ENCODE results near the gene SNX10.

Gene SNX10

DNA sequence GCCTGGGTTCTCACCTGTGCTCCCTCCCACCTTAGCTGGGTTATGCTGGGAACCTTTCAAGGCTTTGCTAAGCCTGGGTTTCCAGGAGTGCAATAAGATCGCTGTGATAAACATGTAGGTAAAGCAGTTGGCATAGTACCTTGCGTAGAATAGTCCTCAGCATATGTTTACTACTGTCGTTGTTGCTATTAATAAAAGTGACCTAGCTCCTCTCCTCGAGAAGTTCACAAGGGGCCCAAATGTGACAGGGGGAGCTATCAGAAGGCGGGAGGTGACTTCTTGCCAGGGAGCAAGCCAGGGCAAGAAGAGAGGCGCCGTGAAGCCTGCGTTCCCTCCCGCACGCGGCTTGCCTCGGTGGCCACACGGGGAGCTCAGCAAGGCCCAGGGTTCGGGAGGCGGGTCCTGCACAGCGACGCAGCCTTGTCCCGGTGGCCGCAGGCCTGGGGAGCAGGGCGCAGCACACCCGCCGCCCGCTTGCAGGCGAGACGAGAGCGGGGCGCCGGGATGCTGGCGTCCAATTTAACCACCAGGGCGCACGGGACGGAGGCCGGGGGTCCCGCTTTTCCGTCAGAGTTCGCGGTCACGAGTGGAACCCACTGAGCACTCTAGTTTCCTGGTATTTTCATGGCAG is 106.2 kb downstream of the SNX10 start:
- peak; percentile 7 for DNase-seq (ENCODE audit: extremely low spot score, insufficient read length, low read depth)
- peak; percentile 47 for FAIRE-seq

DNA sequence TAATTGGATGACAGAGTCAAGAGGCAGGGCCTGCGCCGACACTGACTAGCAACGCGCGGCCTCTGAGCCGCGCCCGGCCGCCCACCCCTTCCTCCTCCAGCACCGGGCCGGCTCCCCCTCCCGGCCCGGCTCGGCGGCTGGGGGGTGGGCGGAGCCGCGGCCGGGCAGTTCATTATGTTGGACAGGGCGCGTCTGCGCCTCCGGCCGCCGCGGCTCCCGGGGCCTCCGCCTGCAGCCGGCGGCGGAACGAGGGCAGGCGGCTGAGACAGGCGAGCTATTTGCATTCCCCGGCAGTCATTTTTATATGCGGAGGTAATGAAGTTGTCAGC is 106.7 kb downstream of the SNX10 start:
- peak; percentile 54 for DNase-seq (ENCODE audit: extremely low spot score, insufficient read length, low read depth)
- FAIRE-seq = no peak

DNA sequence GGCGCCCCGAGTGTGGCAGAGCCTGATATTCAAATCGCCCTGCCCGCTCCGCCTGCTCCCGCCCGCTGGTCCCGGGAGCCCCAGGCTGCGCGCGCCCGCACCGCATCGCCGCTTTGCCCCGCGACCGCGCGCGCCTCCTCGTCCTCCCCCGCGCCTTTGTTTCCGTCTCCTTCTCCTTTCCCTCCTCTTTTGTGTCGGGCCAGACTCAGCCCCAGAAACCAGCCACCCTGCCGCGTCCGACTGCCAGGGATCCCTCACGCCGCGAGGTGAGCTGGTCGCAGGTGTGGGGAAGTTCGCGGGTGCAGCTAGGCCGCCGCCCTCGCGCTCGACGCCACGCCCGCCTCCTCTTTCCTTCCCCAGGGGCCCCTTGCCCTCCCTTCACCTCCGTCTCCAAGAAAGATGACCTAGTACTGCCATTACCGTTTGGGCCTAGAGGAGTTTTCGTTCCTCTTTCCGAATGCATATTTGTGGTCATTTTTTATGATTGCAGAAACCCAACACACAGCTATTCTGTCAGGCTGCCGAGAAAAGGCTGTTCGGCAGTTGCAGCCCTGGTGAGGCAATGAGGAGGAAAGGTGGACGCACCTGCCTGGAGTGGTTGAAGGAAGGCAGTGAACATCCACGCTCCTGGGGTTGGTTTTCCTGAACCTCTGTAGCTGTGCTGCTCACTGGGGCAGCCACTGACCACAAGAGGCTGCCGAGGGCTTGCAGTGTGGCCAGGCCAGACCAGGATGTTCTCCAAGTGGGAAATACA is 107.3 kb downstream of the SNX10 start:
- DNase-seq (ENCODE audit: extremely low spot score, insufficient read length, low read depth) (peak; percentile 68), FAIRE-seq (peak; percentile 100)

DNA sequence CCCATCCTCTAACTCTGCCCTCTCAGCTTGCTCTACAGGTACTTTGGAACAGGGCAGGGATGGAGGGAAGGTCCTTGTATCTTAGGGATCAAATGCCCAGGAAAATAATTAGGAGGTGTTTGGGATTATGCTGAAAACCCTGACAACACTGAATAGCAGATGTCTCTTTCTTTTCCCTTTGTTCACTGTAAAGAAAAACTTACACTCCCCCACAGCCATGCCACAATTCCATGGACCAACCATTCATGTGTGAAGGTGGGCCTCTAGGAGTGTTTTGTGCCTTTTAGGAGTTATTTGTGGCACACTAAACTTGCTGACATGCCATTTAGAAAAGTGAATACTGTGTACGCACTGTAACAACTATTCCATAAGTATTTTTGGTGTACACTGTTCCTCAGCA is 108.1 kb downstream of the SNX10 start:
- no peak for DNase-seq (ENCODE audit: extremely low spot score, insufficient read length, low read depth)
- FAIRE-seq = no peak

DNA sequence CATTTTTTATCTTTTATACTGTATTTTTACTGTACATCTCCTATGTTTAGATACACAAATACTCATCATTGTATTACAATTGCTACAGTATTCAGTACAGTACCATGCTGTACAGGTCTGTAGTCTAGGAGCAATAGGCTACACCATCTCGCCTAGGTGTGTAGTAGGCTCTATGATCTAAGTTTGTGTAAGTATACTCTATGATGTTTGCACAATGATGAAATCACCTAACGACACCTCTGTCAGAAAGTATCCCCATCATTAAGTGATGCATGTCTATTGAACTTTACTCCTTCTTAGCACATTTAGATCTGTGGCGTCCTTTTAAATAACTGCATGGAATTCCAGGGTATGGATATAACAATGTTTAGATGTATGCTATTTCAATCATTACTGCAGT is 112.0 kb downstream of the SNX10 start:
- no peak for DNase-seq (ENCODE audit: extremely low spot score, insufficient read length, low read depth)
- no peak for FAIRE-seq

DNA sequence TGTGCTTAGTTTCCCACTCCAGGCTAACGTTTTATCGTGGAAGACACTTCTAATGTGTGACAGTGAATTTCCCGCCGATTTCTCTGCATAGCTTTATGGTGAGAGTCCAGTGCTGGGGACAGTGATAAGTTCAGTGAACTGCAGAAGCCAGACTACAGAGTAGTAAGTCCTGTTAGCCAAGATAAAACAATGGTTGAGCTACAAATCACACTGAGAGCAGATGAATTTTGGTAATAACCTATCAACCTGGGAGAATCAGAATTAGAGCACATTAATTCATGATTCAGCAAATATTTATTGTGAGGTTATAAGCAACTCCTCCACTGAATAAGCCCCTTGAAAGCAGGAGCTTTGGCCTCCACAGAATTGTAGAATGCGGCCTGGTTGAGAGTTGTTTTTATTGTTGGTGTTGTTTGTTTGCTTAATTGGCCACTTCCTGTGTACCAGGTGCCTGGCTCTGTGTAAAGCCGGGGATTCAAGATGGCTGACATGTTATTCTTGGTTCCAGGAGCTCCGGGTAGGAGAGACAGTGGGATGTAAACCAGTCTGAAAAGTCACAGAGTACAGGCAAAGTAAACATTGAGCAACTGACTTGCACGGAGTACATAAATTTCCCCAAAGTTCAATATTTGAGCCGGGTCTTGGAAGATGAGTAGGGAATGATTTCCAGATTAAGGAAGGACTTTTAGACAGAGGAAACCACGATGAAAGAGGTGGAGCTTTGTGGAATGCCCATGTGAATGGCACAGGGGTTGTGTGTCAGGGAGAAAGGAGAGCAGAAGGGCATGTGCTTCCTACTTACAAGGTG is 112.7 kb downstream of the SNX10 start:
- no peak for DNase-seq (ENCODE audit: extremely low spot score, insufficient read length, low read depth)
- no peak for FAIRE-seq

DNA sequence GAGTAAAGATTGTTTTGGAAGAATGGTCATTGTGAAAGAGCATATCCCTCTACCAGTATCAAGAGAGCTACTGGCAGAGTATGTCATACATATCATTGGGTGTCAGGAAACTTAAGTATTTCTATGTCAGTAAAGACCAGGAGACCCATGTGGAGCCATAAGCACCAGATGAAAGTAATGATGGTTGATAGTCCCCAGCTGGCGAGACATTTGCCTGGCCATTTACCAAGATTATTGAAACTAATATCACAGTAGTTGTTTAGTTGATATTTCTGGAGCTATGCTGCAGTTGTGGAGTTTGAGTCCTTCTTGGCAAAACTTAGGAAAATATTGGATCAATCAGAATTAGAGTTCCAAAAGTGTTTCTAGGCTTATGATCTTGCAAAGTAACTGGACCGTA is 114.8 kb downstream of the SNX10 start:
- no peak for DNase-seq (ENCODE audit: extremely low spot score, insufficient read length, low read depth)
- no peak for FAIRE-seq

DNA sequence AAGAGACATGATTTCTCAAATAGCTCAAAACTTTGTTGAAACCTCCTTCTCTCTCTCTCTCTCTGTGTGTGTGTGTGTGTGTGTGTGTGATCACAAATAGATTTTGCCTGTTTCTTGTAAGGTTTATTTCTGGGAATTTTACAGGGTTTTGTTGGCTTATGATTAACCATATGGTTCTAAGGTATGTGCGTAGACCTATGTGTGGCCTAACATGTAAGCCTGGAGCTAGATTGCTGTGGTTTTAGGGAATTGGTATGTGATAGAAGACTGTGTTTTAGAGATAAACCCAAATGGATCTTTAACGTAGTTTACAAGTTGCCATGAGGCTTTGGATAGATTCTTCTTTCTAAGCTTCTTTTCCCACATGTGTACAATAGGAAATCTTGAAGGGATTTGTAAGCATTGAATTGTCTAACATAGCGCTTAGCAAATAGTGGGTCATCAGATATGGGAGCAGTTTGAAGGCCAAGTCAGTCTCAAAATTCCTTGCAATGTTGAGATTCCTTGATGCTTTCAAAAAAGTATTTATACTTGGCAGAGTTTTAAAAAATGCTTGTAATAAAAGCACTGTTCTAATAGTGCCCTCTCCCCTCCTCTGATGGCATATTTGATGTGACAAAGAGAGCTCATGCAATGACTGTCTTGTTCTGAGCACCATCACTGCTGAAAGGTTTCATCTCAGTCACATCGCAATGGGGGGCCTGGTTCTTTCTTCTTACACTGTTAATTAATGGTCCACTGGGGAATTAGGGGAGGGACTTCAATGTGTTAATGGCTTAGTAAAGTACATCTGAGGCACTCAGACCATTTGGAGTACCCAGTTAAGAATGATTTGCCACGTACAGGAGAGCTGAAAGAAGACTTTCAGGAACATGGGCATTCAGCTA is 118.2 kb downstream of the SNX10 start:
- FAIRE-seq (no peak), DNase-seq (ENCODE audit: extremely low spot score, insufficient read length, low read depth) (no peak)

DNA sequence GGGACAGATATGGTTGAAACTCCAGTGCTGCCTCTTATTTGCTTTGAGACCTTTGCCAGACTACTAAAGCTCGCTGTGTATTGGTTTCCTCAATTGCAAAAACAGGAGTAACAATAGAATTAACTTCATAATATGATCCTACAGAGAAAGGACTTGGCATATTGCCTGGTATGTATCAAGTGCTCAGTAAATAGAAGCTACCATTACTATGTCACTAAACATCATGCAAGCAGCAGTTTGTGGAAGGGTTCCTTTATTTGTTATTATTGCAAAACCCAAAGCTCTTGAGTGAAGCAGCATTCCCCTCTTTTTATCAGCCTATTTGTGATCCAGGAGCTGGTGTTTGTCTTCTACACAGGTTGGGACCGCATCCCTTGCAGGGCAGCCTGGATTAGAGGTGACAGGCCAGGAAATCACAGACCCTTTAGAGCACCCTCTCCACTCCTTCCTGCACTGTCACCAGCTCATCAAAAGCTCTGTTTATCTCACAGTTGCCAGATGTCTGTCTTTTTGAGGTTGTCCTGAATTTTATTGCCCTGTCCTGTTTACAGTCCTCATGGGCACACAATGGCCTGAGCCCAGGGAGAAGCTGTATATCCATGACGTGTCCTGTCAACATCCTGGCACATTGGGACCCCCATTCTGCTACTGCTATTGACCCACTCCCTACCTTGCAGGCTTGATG is 121.5 kb downstream of the SNX10 start:
- no peak for FAIRE-seq
- no peak for DNase-seq (ENCODE audit: extremely low spot score, insufficient read length, low read depth)

DNA sequence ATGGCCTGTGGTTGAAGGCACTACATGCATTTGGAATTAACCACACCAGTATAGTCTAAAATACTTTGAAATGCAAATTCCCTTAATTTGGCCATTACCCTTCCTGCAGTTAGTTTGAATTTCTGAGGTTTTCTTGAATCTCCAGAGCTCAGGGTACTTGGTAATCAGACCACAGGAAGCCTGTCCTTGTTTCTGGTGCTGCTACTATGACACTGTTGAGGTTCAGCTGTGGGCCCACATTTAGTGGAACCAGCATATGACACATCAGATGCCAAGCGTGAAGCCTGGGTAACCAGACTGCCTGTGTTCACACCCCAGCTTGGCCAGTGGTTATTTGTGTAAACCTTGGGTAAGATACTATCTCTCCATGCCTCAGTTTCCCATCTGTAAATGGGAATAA is 124.3 kb downstream of the SNX10 start:
- FAIRE-seq (no peak), DNase-seq (ENCODE audit: extremely low spot score, insufficient read length, low read depth) (no peak)

DNA sequence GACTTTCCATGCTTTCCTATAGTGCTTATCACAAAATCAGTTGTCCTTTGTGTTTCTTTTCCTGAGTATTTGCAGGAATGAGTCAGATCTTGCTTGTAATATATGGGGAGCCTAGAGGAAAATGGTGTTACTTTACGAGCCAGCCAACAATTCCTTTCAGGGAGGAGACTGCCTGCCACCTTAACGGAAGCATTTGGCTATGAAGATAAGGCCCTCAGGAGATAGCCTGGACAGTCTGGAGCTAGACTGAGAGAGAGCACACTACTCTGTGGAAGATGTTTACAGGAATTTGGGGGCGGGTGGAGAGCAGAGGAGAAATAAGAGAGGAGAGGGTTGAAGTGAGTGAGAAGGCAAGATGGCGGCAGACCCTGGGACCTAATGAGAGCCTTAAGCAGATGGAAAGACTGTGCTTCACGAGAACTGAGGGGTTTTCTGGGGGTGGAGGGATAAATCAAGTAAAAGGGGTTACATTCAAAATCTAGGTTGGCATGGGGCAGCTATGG is 126.3 kb downstream of the SNX10 start:
- no peak for FAIRE-seq
- no peak for DNase-seq (ENCODE audit: extremely low spot score, insufficient read length, low read depth)

DNA sequence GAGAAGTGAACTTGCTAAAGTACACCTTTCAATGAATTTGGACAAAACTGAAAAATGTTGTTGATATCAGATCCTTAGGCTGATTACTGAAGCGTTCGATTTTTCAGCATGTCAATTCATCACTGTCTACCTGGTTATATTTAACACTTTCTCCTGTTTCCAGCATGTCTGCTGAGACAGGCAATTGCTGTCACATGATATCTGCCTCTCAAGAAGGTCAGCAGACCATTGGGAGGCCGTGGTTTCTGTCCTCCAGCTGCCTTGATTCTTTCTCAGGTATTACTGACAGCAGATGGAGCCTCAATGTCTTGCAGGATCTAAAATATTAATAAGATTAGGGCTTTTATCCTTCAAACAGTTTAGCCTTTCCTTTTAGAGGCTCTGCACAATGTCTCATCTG is 127.5 kb downstream of the SNX10 start:
- DNase-seq (ENCODE audit: extremely low spot score, insufficient read length, low read depth) = no peak
- FAIRE-seq = no peak

DNA sequence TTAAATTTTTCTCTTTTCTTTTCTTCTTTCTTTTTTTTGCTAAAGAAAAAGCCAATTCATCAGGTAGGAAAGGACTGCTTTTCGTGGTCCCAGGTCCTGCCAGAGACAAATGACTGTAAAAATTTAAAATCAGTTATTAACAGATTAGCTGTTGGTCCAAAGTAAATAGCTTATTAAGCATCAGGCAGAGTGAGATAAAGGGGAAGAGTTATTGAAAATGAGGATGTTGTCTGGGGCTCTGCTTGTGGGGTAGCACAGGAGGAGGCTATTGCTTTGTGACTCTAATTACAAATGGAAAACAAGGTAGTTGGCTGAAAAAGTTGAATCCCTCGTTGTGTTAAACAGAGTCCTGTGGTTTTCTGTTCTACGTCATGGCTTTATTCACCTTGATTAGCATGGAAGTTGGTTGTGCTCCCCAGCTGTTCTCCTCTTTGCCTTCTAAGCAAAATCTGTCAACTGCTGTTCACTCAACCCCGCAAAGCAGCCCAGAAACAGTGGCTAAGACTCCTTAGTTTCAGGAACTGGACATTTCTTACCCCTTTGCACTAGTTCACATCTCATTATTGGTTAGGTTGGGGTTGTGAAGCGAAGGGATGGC is 128.9 kb downstream of the SNX10 start:
- DNase-seq (ENCODE audit: extremely low spot score, insufficient read length, low read depth) = no peak
- no peak for FAIRE-seq

DNA sequence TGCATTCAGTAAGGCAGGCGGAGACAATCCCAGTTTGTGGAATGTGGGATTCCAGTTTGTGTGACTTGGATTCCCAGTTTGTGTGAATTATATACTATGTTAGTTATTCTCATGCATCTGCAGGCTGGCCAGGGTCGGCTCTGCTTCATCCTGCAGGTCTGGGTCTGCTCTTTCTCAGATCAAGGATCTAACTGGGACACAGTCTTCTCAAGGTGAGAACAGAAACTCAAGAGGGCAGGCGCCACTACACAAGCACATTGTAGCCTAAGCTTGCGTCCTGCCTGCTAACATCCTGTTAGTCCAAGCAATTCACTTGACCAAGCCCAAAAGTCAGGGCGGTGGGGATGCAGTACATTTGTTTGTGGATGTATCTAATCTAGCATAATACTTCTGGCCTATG is 131.1 kb downstream of the SNX10 start:
- FAIRE-seq (no peak), DNase-seq (ENCODE audit: extremely low spot score, insufficient read length, low read depth) (no peak)

DNA sequence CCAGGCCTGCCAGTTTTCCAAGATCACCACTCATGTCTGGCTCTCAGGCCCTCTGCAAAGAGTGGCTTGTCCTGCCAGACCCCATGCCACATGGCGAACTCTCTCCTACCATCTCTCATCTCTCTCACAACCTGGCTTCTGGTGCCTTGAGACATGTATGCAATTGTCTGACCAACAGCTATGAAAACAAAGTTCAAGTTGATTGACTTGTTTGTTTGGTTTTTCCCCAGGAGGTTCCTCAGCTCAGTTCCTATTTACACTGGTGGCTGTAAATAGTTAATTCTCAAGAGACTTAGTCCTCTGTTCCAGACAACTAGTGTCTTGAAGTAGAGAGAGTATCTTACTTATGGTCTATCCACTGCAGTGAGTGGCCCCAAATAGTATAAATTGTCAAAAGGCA is 131.8 kb downstream of the SNX10 start:
- DNase-seq (ENCODE audit: extremely low spot score, insufficient read length, low read depth) = no peak
- FAIRE-seq = no peak
